Subcutaneous adipose tissue (tissue), 4 donors: ENCODE data around the gene RBCK1. TPM values are rescaled to one million over a fixed set of nuclear protein-coding genes. Genes with fewer than 3 reads are reported as not detected.

Source experiments
- CTCF ChIP-seq: fragments of 450-650 bp; IDR thresholded peaks from one replicate; pipeline ENCODE4 v1.5.1; 2016; ENCODE audit warnings: low read depth, mild to moderate bottlenecking, control low read depth, antibody characterized with exemption, moderate library complexity
- total RNA-seq, 4 donors: library from RNA; depleted of rRNA; stranded (reverse); fragments of >200 nt; gene quantifications; one replicate each; pipeline ENCODE4 v1.1.0, GENCODE V29; 2016

The RBCK1 gene
- total RNA-seq, 4 donors from 2014 or later, result 29.3 to 91.6 (median 55.1) TPM

DNA sequence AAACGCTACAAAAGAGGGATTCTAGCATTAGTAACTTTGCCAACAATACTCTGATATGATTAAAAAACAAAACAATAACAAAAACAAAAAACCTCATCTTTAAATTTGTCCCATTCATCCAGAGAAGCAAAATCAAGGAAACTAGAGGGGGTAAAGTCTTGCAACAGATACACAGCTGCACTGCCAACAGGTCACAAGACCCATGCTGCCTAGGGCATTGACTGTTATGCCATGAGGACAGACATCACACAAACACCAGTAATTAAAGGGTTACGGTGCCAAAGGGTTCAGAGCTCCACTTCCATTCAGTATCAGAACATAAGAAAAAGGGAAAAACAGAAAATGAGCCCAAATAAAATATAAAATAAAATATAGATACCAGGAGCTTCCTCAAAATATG, 52.6 kb downstream of the RBCK1 start:
- TF ChIP-seq CTCF, result no peak

DNA sequence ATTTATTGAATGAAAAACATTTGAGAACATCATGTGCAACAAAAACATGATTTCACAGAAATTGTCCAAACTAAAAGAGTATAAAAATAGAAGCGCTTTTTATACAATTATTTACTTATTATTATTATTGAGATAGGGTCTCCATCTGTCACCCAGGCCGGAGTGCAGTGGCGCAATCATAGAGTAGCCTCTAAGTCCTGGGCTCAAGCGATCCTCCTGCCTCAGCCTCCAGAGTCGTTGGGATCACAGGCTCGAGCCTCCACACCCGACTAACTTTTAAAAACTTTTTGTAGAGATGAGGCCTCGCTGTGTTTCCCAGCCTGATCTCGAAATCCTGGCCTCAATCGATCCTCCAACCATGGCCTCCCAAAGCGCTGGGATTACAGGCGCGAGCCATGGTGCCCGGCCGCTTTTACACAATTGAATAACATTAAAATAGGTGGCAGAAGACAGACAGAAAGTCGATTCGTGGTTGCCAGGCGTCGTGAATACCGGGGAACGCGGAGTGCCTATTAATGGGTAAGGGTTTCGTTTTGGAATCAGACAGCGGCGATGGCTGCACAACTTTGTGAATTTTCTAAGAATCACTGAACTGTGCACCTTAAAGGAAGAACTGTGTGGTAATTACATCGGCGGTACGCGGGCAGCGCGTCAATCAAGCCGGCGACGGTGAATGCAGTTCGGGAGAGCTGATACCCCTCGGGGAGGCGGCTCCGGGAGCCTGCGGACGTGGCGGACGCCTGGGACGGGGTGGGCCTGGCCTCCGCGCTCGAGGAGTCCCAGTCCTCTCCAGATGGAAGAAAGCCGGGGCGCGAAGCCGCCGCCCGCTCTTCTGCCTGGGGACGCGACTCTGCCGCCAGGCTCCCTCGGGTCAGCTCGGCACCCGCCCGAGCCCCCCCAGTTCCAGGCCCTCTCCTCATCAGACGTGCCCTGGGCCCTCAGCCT, 53.4 kb downstream of the RBCK1 start:
- no peak for TF ChIP-seq CTCF

GRCh38 chr20:462199-462991, 54.3 kb downstream of the RBCK1 start, which contains the start of gene TBC1D20:
TBC1D20 (minus strand) TSS chr20:462533; CDS start chr20:462405, 128 bp downstream.
- no peak for TF ChIP-seq CTCF

GRCh38 chr20:467755-468154, 59.7 kb downstream of the RBCK1 start:
- TF ChIP-seq CTCF, result no peak

DNA sequence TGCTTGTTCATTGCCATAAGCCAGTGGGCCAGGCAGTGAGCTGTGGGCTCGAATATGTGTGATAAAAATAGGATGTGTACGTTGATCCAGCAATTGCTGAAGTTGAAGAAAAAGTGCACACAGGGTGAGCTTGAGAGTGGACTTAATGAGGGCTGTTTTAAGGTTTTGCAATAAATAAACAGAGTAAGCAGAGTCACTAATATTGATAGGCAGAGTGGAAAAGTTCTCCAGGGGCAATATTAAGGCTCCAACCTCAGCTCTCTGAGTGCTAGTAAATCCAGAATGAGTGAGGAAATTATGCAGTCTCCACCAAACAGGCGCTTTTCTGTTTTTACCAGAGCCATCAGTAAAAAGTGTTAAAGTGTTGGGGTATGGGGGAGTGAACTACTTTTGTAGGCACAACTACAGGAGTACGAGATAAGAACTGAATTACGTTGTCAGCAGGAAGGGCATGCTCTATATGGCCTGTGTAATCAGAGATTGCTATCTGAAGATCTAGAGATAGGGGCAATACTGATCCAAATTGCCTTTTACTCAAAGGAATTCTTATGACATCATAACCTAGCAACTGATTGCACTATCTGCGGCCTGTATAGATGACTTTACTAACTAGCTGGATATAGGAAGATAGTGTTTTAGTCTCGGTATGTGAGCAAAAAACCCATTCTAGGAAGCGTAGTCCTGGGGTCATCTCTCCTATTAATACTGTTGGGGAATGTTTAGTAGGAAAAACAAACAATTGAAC, 61.8 kb downstream of the RBCK1 start:
- no peak for TF ChIP-seq CTCF

GRCh38 chr20:472137-472846, 64.2 kb downstream of the RBCK1 start:
- TF ChIP-seq CTCF, result no peak
